Measurements from ENCODE around the gene XRCC5. TPM values are rescaled to one million over a fixed set of nuclear protein-coding genes. Genes with fewer than 3 reads are reported as not detected.

XRCC5 gene
- total and polyA plus RNA-seq, 2 of the 8 experiments (the other 6 are each of a cell fraction or from before 2014, with no cell fraction given), result 308 to 644 TPM

DNA sequence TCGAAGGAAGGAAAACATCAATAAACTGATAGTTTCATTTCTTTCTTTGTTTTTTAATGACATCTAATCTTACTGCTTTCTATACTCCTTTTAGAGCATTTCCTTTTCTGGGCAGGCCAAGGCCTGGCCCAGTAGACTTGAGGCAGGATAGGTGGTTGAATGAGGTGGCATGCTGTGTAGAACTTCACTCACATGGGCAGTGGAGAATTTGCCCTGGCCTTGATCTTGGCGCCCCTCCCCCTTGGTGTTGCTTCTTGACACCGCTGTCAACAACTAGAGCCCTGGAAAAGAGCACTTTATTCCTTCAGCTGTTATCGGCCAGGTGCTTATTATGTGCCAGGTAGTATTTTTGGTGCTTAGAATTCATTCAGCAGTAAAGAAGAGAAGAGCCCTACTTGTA lies 37.4 kb downstream of the XRCC5 start:
- DNase-seq (ENCODE audit: low read depth in 1 of 2, low spot score in 2 of 2), result no peak
- peaks cover 21 to 95% (median 72%) of the 10 kb centered on the region in 4 experiments for H3K36me3 ChIP-seq (ENCODE audit: control insufficient read depth in 2 of 4, insufficient read depth in 4 of 4, low read length in 3 of 4)
- H4K20me1 ChIP-seq (replicated peaks in 1 of 2; ENCODE audit: control insufficient read depth in 1 of 2, insufficient read depth in 2 of 2, low read length in 2 of 2), result peaks cover 10 to 21% of the 10 kb centered on the region in 2 experiments
- no peak for TF ChIP-seq GABPA (IDR thresholded peaks at IDR 0.05; ENCODE audit: borderline replicate concordance, insufficient read depth, low read length)
- no peak for TF ChIP-seq RNF2 (IDR thresholded peaks at IDR 0.05; ENCODE audit: borderline replicate concordance, low read depth, low read length, missing control alignments, poor library complexity, severe bottlenecking)
- no peak for TF ChIP-seq EGR1 (IDR thresholded peaks at IDR 0.05; ENCODE audit: borderline replicate concordance, low read depth, low read length)
- no peak for TF ChIP-seq SIRT6 (IDR thresholded peaks at IDR 0.05; ENCODE audit: low read length)
- TF ChIP-seq ZNF274 (IDR thresholded peaks at IDR 0.05; ENCODE audit: borderline replicate concordance, extremely low read depth, low read length), result no peak
- no peak for TF ChIP-seq BCL11A (IDR thresholded peaks at IDR 0.05; ENCODE audit: low read depth in 2 of 2, low read length in 2 of 2)
- no peak for TF ChIP-seq GTF2F1 (IDR thresholded peaks at IDR 0.05; ENCODE audit: borderline replicate concordance, low read depth, low read length)
- no peak for TF ChIP-seq KDM1A (IDR thresholded peaks at IDR 0.05; ENCODE audit: borderline replicate concordance, low read length)
- no peak for TF ChIP-seq ASH2L (IDR thresholded peaks at IDR 0.05; ENCODE audit: low read length)
- no peak for TF ChIP-seq RAD21 (IDR thresholded peaks at IDR 0.05 in 1 of 2, conservative IDR thresholded peaks at IDR 0.05 in 1 of 2; ENCODE audit: low read depth in 2 of 2, low read length in 2 of 2)
- TF ChIP-seq CTBP2 (IDR thresholded peaks at IDR 0.05; ENCODE audit: borderline replicate concordance, insufficient read depth, insufficient read length, low read length), result no peak
- no peak for TF ChIP-seq PHF8 (conservative IDR thresholded peaks at IDR 0.05; ENCODE audit: low read depth, low read length)

More for the DNA sequence above, 37.4 kb downstream of the XRCC5 start:
- Histone ChIP-seq H2BK15ac (ENCODE audit: low read length) (no peak overlapping the region), H3K79me2 (ENCODE audit: control insufficient read depth in 1 of 2, insufficient read depth in 2 of 2, low read length in 2 of 2) (peaks cover 0 to 33% of the 10 kb centered on the region in 2 experiments; a peak in 2 of 4 replicates), H3K79me1 (ENCODE audit: low read depth, low read length) (no peaks in the 10 kb centered on the region), H4K8ac (ENCODE audit: extremely low read depth, insufficient read depth, low read length) (no peak overlapping the region), H2BK12ac (ENCODE audit: low read depth, low read length) (no peak overlapping the region), H3K4me3 (ENCODE audit: extremely low read depth in 1 of 4, insufficient read depth in 2 of 4, low read depth in 3 of 4, low read length in 4 of 4) (no peak overlapping the region), H3K23me2 (ENCODE audit: low read depth, low read length) (no peaks in the 10 kb centered on the region; the same call in 1 of the 2 replicates), H4K91ac (replicated peaks; ENCODE audit: insufficient read length, low read length) (no peak overlapping the region), H2BK5ac (ENCODE audit: low read depth, low read length) (no peak overlapping the region), H2BK20ac (ENCODE audit: low read length) (no peak overlapping the region), H3K9me3 (ENCODE audit: insufficient read depth in 2 of 2, low read depth in 1 of 2, low read length in 1 of 2) (no peaks in the 10 kb centered on the region), H3K56ac (replicated peaks; ENCODE audit: insufficient read length, low read depth, low read length) (no peak overlapping the region), H3K4me2 (ENCODE audit: insufficient read depth in 1 of 2, low read depth in 2 of 2, low read length in 2 of 2) (no peak overlapping the region), H4K5ac (ENCODE audit: insufficient read length, low read depth, low read length) (no peak overlapping the region), H3K4ac (replicated peaks; ENCODE audit: insufficient read length, low read depth, low read length) (no peak overlapping the region), H3K27me3 (replicated peaks in 1 of 4; ENCODE audit: control insufficient read depth in 3 of 4, extremely low read depth in 1 of 4, insufficient read depth in 3 of 4, low read length in 3 of 4) (no peaks in the 10 kb centered on the region), H3K27ac (ENCODE audit: low read depth, low read length) (no peak overlapping the region), H3K4me1 (replicated peaks in 1 of 4; ENCODE audit: control insufficient read depth in 3 of 4, insufficient read depth in 4 of 4, low read length in 3 of 4) (no peaks in the 10 kb centered on the region), H3K14ac (ENCODE audit: insufficient read length) (no peak overlapping the region), H2AFZ (ENCODE audit: low read length) (no peak overlapping the region), H3K23ac (ENCODE audit: insufficient read length) (no peak overlapping the region), H2BK120ac (replicated peaks; ENCODE audit: low read depth, low read length) (no peak overlapping the region), H3K9ac (replicated peaks in 1 of 4; ENCODE audit: extremely low read depth in 1 of 4, low read depth in 3 of 4, low read length in 3 of 4) (no peak overlapping the region), H2AK5ac (ENCODE audit: low read depth, low read length) (no peak overlapping the region), H3K18ac (ENCODE audit: extremely low read depth, low read length) (no peak overlapping the region)
- ChIA-PET CTCF (ENCODE audit: partially characterized antibody) (interaction anchor here (0.9 to 1.3 kb wide), 2 partner anchors 9 to 13 kb away, joined by 3 to 5 read pairs; no protein-coding TSS in a partner anchor), POLR2A (ENCODE audit: partially characterized antibody) (interaction anchor here (0.6 to 8.1 kb wide), 9 partner anchors 10 to 360 kb away, joined by 3 to 101 read pairs (median 7); partner anchors contain the start of gene XRCC5)
- 94% methylated on average over 3 of the region's 4 CpGs; no CpG with 5 or more reads in 1 of the 2 experiments for WGBS, 2 experiments (ENCODE audit: extremely low coverage in 1 of 2, insufficient coverage in 1 of 2, insufficient read length in 1 of 2, insufficient replicate concordance in 2 of 2, low coverage in 1 of 2, low lambda C conversion rate in 2 of 2, missing lambda C conversion rate in 1 of 2)
- FAIRE-seq, result no peak

All from H1 (cell line).